Fibroblast of mammary gland (primary cell): Measurements from ENCODE around the gene OR8B3.

Source experiments
- DNase-seq: peaks from one replicate; pipeline ENCODE4 v3.0.0-alpha.2; 2010; ENCODE audit warnings: low read depth
- H3K4me3 ChIP-seq: 2 replicates; pipeline ENCODE4 v1.5.1; 2011; ENCODE audit warnings: low read depth, mild to moderate bottlenecking, low read length, moderate library complexity; ENCODE audit not compliant: control insufficient read depth
- CTCF ChIP-seq: conservative IDR thresholded peaks from 2 replicates; pipeline ENCODE4 v1.5.1; 2011; ENCODE audit warnings: low read depth, low read length, inconsistent platforms; ENCODE audit not compliant: control insufficient read depth, insufficient read depth

OR8B3 gene

GRCh38 chr11:124380585-124380984 lies 18.2 kb downstream of the OR8B3 start:
- DNase-seq, result no peak
- TF ChIP-seq CTCF, result no peak
- H3K4me3 ChIP-seq, result no peak overlapping the region

- TF ChIP-seq CTCF, result no peak
- H3K4me3 ChIP-seq, result no peak overlapping the region
- no peak for DNase-seq
Measured at GRCh38 chr11:124376280-124376679, 22.5 kb downstream of the OR8B3 start.

GRCh38 chr11:124359566-124359965 lies 39.3 kb downstream of the OR8B3 start:
- H3K4me3 ChIP-seq, result no peak overlapping the region
- TF ChIP-seq CTCF, result no peak
- DNase-seq, result no peak

GRCh38 chr11:124346311-124346955 lies 52.4 kb downstream of the OR8B3 start:
- DNase-seq, result no peak
- TF ChIP-seq CTCF, result no peak
- no peak overlapping the region for H3K4me3 ChIP-seq
